Gastrocnemius medialis (tissue), 4 donors: ENCODE measurements around the gene TSHZ3. TPM values are rescaled to one million over a fixed set of nuclear protein-coding genes. Genes with fewer than 3 reads are reported as not detected.

Experiments used
- ATAC-seq, 2 donors: fragments of 150-250 bp; one replicate each; pipeline ENCODE4 v1.9.1; 2016
- DNase-seq, 2 donors: peaks; one replicate each; pipeline ENCODE4 v3.0.0-alpha.2; 2019
- H3K27ac ChIP-seq, 4 donors: fragments of 200-600 bp; sonication (generic); 1 replicate in 1 of 4; 2 replicates in 3 of 4; pipeline ENCODE4 v1.5.1; 2016 to 2018; ENCODE audit warnings: mild to moderate bottlenecking in 2 of 4, moderate library complexity in 1 of 4
- H3K27me3 ChIP-seq, 3 donors: fragments of 200-600 bp; sonication (generic) in 2 of 3; 1 replicate in 1 of 3; 2 replicates in 2 of 3; pipeline versions ENCODE4 v1.5.1 to v1.6.0; 2016 to 2019; ENCODE audit warnings: mild to moderate bottlenecking in 1 of 3, moderate library complexity in 1 of 3
- H3K36me3 ChIP-seq, 2 donors: fragments of 200-600 bp; sonication (generic) in 1 of 2; one replicate each; pipeline ENCODE4 v1.5.1; 2017 to 2018
- H3K4me1 ChIP-seq, 2 donors: fragments of 200-600 bp; sonication (generic) in 1 of 2; one replicate each; pipeline ENCODE4 v1.5.1; 2016 to 2017; ENCODE audit warnings: mild to moderate bottlenecking in 2 of 2
- H3K4me3 ChIP-seq, 4 donors: fragments of 200-600 bp; sonication (generic) in 3 of 4; 1 replicate in 1 of 4; 2 replicates in 3 of 4; pipeline ENCODE4 v1.5.1; 2016 to 2019; ENCODE audit warnings: mild to moderate bottlenecking in 2 of 4
- H3K9me3 ChIP-seq, 3 donors: fragments of 200-600 bp; sonication (generic) in 2 of 3; 1 replicate in 1 of 3; 2 replicates in 2 of 3; pipeline ENCODE4 v1.5.1; 2016 to 2019
- CTCF ChIP-seq, 5 experiments: fragments of 450-650 bp in 3 of 5; fragments of 200-600 bp in 2 of 5; sonication (generic) in 2 of 5; IDR thresholded peaks in 4 of 5; conservative IDR thresholded peaks in 1 of 5; 1 replicate in 4 of 5; 2 replicates in 1 of 5; pipeline ENCODE4 v1.5.1; 2016 to 2019; ENCODE audit warnings: antibody characterized with exemption in 5 of 5, mild to moderate bottlenecking in 3 of 5, moderate library complexity in 3 of 5
- POLR2A ChIP-seq, 2 donors: fragments of 450-650 bp; IDR thresholded peaks; one replicate each; pipeline ENCODE4 v1.6.1; 2017; ENCODE audit warnings: antibody characterized with exemption in 2 of 2, mild to moderate bottlenecking in 2 of 2, moderate library complexity in 2 of 2
- in situ Hi-C, 4 donors: fragments of 200-750 bp; cut with MboI; loops; one replicate each; pipeline versions ENCODE4 v1.15.0 to v1.8.0; 2017; ENCODE audit warnings: low sequenced_read_pairs in 4 of 4
- intact Hi-C: fragments of 100-400 bp; cut with DNase I; formaldehyde crosslinking; loops from one replicate; pipeline ENCODE4 v1.15.1; 2023; ENCODE audit warnings: low total_unique reads
- total RNA-seq, 4 donors: library from RNA; depleted of rRNA; stranded (reverse); fragments of >200 nt; gene quantifications; one replicate each; pipeline versions ENCODE4 v1.1.0 to v1.2.3, GENCODE V29; 2016

Gene TSHZ3
- total RNA-seq, 4 donors from 2014 or later, result 1.6 to 2.3 (median 1.9) TPM

- no peak overlapping the region for H3K27ac ChIP-seq
- H3K36me3 ChIP-seq, result no peaks in the 10 kb centered on the region
- TF ChIP-seq POLR2A (IDR thresholded peaks at IDR 0.05), result no peak
- TF ChIP-seq CTCF (IDR thresholded peaks at IDR 0.05 in 4 of 5, conservative IDR thresholded peaks at IDR 0.05 in 1 of 5), result no peak
- H3K4me3 ChIP-seq, result no peak overlapping the region
- no peaks in the 10 kb centered on the region for H3K4me1 ChIP-seq
- DNase-seq (no peak), ATAC-seq (no peak)
- intact Hi-C loops, result no loop called here
- in situ Hi-C loops, result no loop called here
- H3K27me3 ChIP-seq, result no peaks in the 10 kb centered on the region
- no peaks in the 10 kb centered on the region for H3K9me3 ChIP-seq
Observed at GRCh38 chr19:31337008-31337914, 12.0 kb downstream of the TSHZ3 start.

DNA sequence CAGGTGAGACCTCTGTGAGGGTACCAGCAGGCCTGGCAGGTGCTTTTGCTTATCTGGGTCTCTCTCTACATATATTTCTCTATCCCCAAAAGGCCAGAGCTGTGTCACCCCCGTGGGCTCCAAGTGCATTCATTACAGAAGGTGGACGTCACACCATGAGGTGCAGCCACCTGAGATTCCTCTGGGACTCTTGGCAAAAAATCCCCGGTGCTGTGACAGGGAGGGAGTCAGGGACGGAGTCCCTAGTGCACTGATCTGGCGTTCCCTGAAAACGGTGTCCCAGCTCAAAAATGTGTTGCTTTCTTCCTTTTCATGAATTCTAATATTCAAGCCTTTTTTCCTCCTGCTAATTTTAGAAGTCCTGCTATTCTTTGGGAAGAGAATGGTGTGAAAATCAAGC, 13.5 kb downstream of the TSHZ3 start:
- no peak for TF ChIP-seq CTCF (IDR thresholded peaks at IDR 0.05 in 4 of 5, conservative IDR thresholded peaks at IDR 0.05 in 1 of 5)
- no peak for TF ChIP-seq POLR2A (IDR thresholded peaks at IDR 0.05)
- Histone ChIP-seq H3K4me3 (no peak overlapping the region), H3K27me3 (no peaks in the 10 kb centered on the region), H3K27ac (no peak overlapping the region), H3K9me3 (no peaks in the 10 kb centered on the region), H3K4me1 (no peaks in the 10 kb centered on the region), H3K36me3 (no peaks in the 10 kb centered on the region)
- in situ Hi-C loops, result no loop called here
- no peak for ATAC-seq
- intact Hi-C loops, result no loop called here
- DNase-seq, result no peak

DNA sequence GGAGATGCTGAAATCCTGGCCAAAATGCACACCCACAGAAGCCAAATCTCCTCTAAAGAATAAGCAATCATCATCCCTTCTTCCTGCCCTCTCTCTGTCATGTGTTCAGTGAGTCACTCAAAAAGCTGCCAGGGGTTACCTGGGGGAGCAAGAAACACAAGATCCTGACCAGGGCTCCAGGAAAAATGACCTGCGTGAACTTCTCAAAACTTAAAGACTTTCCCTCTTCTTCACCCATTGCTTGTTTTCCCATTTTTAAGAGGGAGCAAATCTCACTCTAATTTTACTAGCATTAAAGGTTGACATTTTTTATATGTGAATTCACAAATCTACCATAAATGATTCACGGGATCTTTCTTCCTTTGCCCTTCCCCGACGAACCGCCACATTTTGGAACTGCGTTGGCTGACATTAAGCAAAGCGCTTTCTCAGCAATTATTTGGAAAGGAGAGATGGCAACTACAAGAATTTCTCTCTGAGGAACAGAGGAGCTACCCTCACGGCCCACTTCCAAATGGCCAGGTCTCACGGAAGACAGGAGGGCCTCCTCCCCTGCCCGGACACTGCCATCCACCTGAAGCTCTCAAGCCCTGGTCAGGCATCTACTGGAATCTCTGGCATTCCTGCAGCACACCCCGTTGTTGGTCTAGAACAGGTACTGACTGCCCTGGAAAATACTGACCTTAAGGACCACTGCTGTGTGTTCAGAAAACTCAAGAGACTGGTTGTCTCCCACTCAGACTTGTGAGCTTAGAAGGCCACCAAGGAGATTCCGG, 14.2 kb downstream of the TSHZ3 start:
- Histone ChIP-seq H3K36me3 (no peaks in the 10 kb centered on the region), H3K27me3 (no peaks in the 10 kb centered on the region), H3K27ac (no peak overlapping the region), H3K4me3 (no peak overlapping the region), H3K4me1 (no peaks in the 10 kb centered on the region), H3K9me3 (no peaks in the 10 kb centered on the region)
- in situ Hi-C loops (no loop called here), intact Hi-C loops (no loop called here)
- DNase-seq (no peak), ATAC-seq (no peak)
- TF ChIP-seq POLR2A (IDR thresholded peaks at IDR 0.05), result no peak
- no peak for TF ChIP-seq CTCF (IDR thresholded peaks at IDR 0.05 in 4 of 5, conservative IDR thresholded peaks at IDR 0.05 in 1 of 5)

- H3K36me3 ChIP-seq, result no peaks in the 10 kb centered on the region
- no peaks in the 10 kb centered on the region for H3K27me3 ChIP-seq
- intact Hi-C loops, result no loop called here
- no peak overlapping the region for H3K27ac ChIP-seq
- ATAC-seq (no peak), DNase-seq (no peak)
- no peak overlapping the region for H3K4me3 ChIP-seq
- in situ Hi-C loops, result no loop called here
- TF ChIP-seq POLR2A (IDR thresholded peaks at IDR 0.05), result no peak
- TF ChIP-seq CTCF (IDR thresholded peaks at IDR 0.05 in 4 of 5, conservative IDR thresholded peaks at IDR 0.05 in 1 of 5), result no peak
- no peaks in the 10 kb centered on the region for H3K9me3 ChIP-seq
- H3K4me1 ChIP-seq, result no peaks in the 10 kb centered on the region
Observed at GRCh38 chr19:31334101-31334848, 15.0 kb downstream of the TSHZ3 start.
